IPS-18c (cell line): ENCODE data around the gene FSHB.
"Not testable (repeated sequence)": the region's sequence is repeated elsewhere in the genome, so short reads cannot be mapped to it uniquely, and the experiment has no call there.

Experiments used
- H3K4me3 ChIP-seq: 2 replicates; pipeline ENCODE4 v1.7.0; 2013; ENCODE audit warnings: low read depth, mild to moderate bottlenecking, low read length, moderate library complexity; ENCODE audit not compliant: insufficient read depth
- H3K9me3 ChIP-seq: one replicate; pipeline ENCODE4 v1.6.1; 2013; ENCODE audit warnings: mild to moderate bottlenecking, low read length, moderate library complexity; ENCODE audit not compliant: control insufficient read depth, insufficient read depth

Gene FSHB

GRCh38 chr11:30255637-30256036 is 24.8 kb downstream of the FSHB start:
- H3K4me3 ChIP-seq = no peak overlapping the region
- H3K9me3 ChIP-seq = no peaks in the 10 kb centered on the region

GRCh38 chr11:30257058-30257457 is 26.2 kb downstream of the FSHB start:
- no peak overlapping the region for H3K4me3 ChIP-seq
- H3K9me3 ChIP-seq = no peaks in the 10 kb centered on the region

DNA sequence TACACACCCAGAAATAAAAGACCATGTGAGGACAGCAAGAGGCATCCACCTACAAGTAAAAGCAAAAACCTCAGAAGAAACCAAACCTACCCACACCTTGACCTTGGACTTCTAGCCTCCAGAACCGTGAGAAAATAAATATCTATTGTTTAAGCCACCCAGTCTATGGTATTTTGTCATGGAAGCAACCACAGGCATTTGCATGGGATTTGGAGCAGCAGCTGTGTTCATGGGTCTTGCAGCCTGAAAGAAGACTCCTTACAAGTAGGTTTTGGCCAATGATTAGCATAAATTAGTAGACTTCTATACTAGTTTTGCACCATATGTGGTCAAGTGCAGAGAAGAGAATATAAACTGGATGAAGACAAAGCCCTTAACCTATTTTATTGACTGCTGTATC is 27.9 kb downstream of the FSHB start:
- H3K4me3 ChIP-seq = no peak overlapping the region
- H3K9me3 ChIP-seq = no peaks in the 10 kb centered on the region

DNA sequence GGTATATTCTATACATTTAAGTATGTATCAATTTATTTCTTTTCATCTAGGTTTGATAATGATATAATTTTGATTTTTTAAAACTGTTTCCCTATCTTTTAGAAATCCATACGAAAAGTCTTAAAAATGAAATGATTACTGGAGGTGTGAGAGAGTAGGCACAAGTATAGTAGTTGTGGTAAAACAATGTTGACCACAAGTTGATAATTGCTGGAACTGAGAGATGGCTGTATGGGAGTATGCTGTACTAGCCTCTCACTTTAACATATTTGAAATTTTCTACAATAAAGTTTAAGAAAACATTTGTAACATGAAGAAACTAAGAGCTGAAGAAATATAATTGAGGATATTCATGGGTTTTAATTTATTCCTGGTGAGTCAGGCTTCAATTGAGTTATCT is 30.0 kb downstream of the FSHB start:
- no peaks in the 10 kb centered on the region for H3K9me3 ChIP-seq
- no peak overlapping the region for H3K4me3 ChIP-seq

GRCh38 chr11:30261821-30262220 is 31.0 kb downstream of the FSHB start:
- Histone ChIP-seq H3K9me3 (no peaks in the 10 kb centered on the region), H3K4me3 (no peak overlapping the region)

- not testable (repeated sequence) for H3K9me3 ChIP-seq, H3K4me3 ChIP-seq
Observed at GRCh38 chr11:30268638-30269037, 37.8 kb downstream of the FSHB start.

DNA sequence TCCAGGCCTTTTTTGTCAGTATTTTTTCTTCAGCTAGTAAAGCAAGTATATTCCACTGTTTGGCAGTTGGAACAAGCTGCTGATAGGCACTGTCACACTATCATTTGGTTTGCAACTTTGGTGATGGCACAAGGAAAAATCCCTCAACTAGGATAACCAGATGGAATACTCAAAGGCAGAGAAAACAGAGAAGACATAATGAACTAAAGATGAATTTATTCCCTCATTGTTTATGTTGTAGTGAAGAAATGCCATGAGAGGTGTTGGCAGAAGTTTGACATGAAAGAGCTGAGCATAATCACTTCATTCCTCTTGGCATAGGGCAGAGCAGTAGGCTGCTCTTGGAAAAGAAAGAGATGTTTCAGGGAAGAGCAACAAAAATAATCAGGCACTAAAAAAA is 39.9 kb downstream of the FSHB start:
- Histone ChIP-seq H3K4me3 (no peak overlapping the region), H3K9me3 (no peaks in the 10 kb centered on the region)

DNA sequence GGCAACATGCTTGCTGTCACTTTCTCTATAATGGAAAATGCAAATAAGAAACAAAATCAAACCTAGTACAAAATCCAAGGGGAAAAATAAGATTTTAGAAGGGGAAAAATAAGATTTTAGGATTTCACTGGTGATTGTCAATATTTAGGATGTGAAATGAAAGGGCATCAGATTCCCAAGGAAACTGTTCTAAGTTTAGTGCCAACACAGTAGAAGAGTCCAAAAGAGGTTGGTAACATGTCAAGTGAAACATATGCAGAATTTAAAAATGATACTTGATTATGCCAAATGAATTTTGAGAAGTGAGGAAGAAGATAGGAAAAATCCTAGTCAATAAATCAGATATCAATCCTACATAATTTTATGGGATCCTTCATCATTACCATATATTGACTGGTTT is 46.4 kb downstream of the FSHB start:
- Histone ChIP-seq H3K4me3 (no peak overlapping the region), H3K9me3 (no peaks in the 10 kb centered on the region)

GRCh38 chr11:30279796-30280195 is 49.0 kb downstream of the FSHB start:
- Histone ChIP-seq H3K4me3 (no peak overlapping the region), H3K9me3 (no peaks in the 10 kb centered on the region)

DNA sequence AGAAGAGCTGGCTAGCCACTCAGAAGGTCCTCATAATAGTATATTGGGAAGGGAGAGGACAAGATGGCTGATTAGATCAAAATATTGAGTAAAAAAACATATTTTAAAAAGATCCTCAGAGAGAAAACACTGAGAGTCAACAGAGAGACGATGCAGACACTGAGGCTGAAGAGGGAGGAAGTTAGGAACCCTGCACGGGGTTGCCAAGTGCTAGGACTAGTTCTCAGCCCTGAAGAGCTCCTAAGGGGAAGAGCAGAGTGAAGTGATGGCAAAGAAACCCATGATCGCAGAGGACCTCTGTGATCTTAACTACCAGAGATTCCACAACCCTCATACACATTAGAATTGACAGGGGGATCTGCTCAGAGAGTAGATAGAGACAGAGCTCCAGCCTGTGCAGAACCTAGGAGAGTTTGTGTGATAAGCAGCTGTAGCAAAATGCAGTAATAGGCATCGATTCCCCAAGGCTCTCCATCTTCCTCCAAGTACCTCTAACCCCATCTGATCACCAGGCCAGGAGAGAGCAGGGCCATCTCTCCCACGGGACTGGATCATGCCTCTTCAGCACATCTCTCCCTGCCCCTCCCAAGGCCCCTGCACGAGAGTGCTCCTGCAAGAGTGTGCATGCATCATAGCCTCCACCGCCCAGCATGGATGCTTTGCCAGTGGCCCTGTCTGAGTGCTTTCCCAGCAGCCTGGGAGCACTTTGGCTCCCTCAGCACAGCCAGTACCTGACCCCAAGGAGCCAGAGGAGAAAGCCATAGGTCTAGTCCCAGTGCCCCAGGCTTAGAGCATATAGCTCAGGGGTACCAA is 50.9 kb downstream of the FSHB start:
- Histone ChIP-seq H3K9me3 (no peaks in the 10 kb centered on the region), H3K4me3 (no peak overlapping the region)

- H3K9me3 ChIP-seq = no peaks in the 10 kb centered on the region
Observed at GRCh38 chr11:30282289-30282631, 51.4 kb downstream of the FSHB start.

More at GRCh38 chr11:30282289-30282631, 51.4 kb downstream of the FSHB start:
- no peak overlapping the region for H3K4me3 ChIP-seq
